Ishikawa (cell line): ENCODE data around the gene PSD4.

Experiments
- CEBPB ChIP-seq: IDR thresholded peaks from 2 replicates; pipeline ENCODE4 v1.6.1; 2012
- CREB1 ChIP-seq: IDR thresholded peaks from 2 replicates; pipeline ENCODE4 v1.6.1; 2012; ENCODE audit warnings: low read depth
- EGR1 ChIP-seq: IDR thresholded peaks from 2 replicates; pipeline ENCODE4 v1.6.1; 2012
- EP300 ChIP-seq: IDR thresholded peaks from 2 replicates; pipeline ENCODE4 v1.6.1; 2012; ENCODE audit warnings: borderline replicate concordance
- FOXM1 ChIP-seq: IDR thresholded peaks from 2 replicates; pipeline ENCODE4 v1.6.1; 2012; ENCODE audit warnings: low read depth, borderline replicate concordance
- RAD21 ChIP-seq: IDR thresholded peaks from 2 replicates; pipeline ENCODE4 v1.6.1; 2012; ENCODE audit warnings: low read depth
- TAF1 ChIP-seq: IDR thresholded peaks from 2 replicates; pipeline ENCODE4 v1.6.1; 2012; ENCODE audit warnings: low read depth, mild to moderate bottlenecking
- TCF12 ChIP-seq: IDR thresholded peaks from 2 replicates; pipeline ENCODE4 v1.6.1; 2012; ENCODE audit warnings: low read depth
- TEAD4 ChIP-seq: IDR thresholded peaks from 2 replicates; pipeline ENCODE4 v1.6.1; 2012
- YY1 ChIP-seq: IDR thresholded peaks from 2 replicates; pipeline ENCODE4 v1.6.1; 2012; ENCODE audit warnings: low read depth
- TF ChIP-seq, protein P1 (sequence below): IDR thresholded peaks from 2 replicates; pipeline ENCODE4 v1.6.1; 2012; ENCODE audit warnings: low read depth, mild to moderate bottlenecking
- TF ChIP-seq, protein P2 (sequence below): IDR thresholded peaks from 2 replicates; pipeline ENCODE4 v1.6.1; 2012
- TF ChIP-seq, protein P3 (sequence below): IDR thresholded peaks from 2 replicates; pipeline ENCODE4 v1.6.1; 2012

DNA sequence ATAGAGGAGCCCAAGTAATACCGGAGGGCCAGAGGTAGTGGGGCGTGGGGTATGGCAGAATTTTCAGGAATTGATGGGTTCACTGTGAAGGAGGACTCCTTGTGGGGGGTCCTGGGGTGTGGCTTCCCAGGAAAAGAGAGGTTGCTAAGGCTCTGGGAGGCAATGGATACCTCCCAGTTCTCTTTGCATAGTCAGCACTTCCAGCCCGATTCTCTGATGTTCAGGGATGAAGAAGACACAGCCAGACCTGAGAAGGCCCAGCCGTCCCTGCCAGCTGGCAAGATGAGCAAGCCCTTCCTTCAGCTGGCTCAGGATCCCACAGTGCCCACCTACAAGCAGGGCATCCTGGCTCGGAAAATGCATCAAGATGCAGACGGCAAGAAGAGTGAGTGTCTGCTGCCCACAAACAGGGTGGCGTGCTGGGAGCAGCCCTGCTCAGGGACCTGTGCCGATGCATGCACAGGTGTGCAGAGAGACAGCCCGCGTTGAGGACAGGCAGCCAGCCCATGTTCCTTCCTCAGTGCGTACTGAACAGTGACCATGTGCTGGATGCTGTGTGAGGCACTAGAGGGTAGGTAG is 22.2 kb downstream of the PSD4 start:
- TF ChIP-seq TEAD4, result no peak
- TF ChIP-seq EP300, result no peak
- no peak for TF ChIP-seq TCF12
- no peak for TF ChIP-seq FOXM1
- no peak for TF ChIP-seq TAF1
- no peak for TF ChIP-seq YY1
- TF ChIP-seq, protein P1, sequence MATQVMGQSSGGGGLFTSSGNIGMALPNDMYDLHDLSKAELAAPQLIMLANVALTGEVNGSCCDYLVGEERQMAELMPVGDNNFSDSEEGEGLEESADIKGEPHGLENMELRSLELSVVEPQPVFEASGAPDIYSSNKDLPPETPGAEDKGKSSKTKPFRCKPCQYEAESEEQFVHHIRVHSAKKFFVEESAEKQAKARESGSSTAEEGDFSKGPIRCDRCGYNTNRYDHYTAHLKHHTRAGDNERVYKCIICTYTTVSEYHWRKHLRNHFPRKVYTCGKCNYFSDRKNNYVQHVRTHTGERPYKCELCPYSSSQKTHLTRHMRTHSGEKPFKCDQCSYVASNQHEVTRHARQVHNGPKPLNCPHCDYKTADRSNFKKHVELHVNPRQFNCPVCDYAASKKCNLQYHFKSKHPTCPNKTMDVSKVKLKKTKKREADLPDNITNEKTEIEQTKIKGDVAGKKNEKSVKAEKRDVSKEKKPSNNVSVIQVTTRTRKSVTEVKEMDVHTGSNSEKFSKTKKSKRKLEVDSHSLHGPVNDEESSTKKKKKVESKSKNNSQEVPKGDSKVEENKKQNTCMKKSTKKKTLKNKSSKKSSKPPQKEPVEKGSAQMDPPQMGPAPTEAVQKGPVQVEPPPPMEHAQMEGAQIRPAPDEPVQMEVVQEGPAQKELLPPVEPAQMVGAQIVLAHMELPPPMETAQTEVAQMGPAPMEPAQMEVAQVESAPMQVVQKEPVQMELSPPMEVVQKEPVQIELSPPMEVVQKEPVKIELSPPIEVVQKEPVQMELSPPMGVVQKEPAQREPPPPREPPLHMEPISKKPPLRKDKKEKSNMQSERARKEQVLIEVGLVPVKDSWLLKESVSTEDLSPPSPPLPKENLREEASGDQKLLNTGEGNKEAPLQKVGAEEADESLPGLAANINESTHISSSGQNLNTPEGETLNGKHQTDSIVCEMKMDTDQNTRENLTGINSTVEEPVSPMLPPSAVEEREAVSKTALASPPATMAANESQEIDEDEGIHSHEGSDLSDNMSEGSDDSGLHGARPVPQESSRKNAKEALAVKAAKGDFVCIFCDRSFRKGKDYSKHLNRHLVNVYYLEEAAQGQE, result no peak
- no peak for TF ChIP-seq EGR1
- TF ChIP-seq, protein P2, sequence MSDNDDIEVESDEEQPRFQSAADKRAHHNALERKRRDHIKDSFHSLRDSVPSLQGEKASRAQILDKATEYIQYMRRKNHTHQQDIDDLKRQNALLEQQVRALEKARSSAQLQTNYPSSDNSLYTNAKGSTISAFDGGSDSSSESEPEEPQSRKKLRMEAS, result no peak
- no peak for TF ChIP-seq CEBPB
- TF ChIP-seq RAD21, result no peak
- TF ChIP-seq CREB1, result no peak
- TF ChIP-seq, protein P3, sequence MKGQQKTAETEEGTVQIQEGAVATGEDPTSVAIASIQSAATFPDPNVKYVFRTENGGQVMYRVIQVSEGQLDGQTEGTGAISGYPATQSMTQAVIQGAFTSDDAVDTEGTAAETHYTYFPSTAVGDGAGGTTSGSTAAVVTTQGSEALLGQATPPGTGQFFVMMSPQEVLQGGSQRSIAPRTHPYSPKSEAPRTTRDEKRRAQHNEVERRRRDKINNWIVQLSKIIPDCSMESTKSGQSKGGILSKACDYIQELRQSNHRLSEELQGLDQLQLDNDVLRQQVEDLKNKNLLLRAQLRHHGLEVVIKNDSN, result no peak
